Neuron (in vitro differentiated cells): ENCODE data around the gene TYW1.
"Not testable (repeated sequence)": the region's sequence is repeated elsewhere in the genome, so short reads cannot be mapped to it uniquely, and the experiment has no call there.

Experiments
- H2AFZ ChIP-seq: one replicate; pipeline ENCODE4 v1.6.1; 2013; ENCODE audit warnings: low read depth, mild to moderate bottlenecking, inconsistent platforms, low read length, moderate library complexity
- H3K27me3 ChIP-seq: one replicate; pipeline ENCODE4 v1.6.1; 2013; ENCODE audit warnings: low read length; ENCODE audit not compliant: insufficient read depth
- H3K36me3 ChIP-seq: one replicate; pipeline ENCODE4 v1.6.1; 2013; ENCODE audit warnings: low read length; ENCODE audit not compliant: insufficient read depth
- H3K4me1 ChIP-seq: one replicate; pipeline ENCODE4 v1.6.1; 2013; ENCODE audit warnings: low read length; ENCODE audit not compliant: insufficient read depth
- H3K4me3 ChIP-seq: 2 replicates; pipeline ENCODE4 v1.5.1; 2013; ENCODE audit warnings: mild to moderate bottlenecking, low read length, moderate library complexity
- H3K9me3 ChIP-seq: one replicate; pipeline ENCODE4 v1.6.1; 2013; ENCODE audit warnings: low read length

Gene TYW1

DNA sequence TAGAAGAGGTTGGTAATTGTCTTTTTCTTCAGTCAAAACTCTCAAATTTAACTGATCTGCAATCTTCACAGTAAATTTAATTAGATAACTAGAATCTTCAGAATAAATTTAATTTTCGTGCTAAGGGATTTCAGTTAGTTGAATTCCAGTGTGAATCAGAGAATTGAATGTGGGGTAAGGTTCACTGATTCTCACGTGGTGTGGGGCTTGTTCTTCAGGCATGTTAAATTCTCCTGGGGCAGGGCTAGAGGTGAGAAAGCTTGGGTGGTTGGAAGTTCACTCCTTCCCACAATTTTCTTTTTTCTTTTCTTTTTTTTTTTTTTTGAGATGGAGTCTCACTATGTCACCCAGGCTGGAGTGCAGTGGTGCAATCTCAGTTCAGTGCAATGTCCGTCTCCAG, 13.0 kb downstream of the TYW1 start:
- not testable (repeated sequence) for H3K4me3 ChIP-seq, H3K4me1 ChIP-seq, H2AFZ ChIP-seq, H3K27me3 ChIP-seq, H3K9me3 ChIP-seq
- peaks cover 31% of the 10 kb centered on the region for H3K36me3 ChIP-seq

DNA sequence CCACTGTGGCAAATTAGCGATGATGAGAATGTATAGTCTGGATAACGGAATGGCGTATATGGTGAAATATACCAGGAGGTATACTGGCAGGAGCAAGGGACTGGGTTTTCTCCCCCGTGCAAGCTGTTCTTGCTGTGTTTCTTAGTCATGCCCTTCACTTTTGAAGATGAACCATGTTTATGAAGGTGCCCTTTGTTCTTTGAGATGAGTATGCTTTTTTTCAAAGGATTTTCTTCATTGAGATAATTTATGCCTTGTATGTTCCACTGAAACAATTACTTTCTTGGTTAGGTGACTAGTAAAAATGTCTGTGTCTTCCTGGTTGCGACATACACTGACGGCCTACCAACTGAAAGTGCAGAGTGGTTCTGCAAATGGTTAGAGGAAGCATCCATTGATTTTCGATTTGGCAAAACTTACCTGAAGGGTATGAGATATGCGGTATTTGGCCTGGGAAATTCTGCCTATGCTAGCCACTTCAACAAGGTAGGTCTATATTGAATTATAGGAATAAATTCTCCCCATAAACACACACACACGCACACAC, 17.5 kb downstream of the TYW1 start:
- H2AFZ ChIP-seq, H3K4me3 ChIP-seq: not testable (repeated sequence)
- peaks cover 37% of the 10 kb centered on the region for H3K36me3 ChIP-seq

DNA sequence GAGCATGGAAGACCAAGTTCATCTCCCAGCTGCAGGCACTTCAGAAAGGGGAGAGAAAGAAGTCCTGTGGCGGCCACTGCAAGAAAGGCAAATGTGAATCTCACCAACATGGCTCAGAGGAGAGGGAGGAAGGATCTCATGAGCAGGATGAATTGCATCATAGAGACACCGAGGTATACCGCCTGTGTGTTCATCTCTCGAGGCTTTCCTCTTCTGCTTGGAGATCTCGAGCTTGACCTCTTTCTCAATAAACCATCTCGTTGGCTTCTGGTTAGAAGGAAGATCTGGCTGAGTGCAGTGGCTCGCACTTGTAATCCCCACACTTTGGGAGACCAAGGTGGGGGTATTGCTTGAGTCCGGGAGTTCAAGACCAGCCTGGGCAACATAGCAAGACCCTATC, 21.3 kb downstream of the TYW1 start:
- H3K4me3 ChIP-seq, H3K27me3 ChIP-seq, H2AFZ ChIP-seq, H3K4me1 ChIP-seq, H3K9me3 ChIP-seq: not testable (repeated sequence)
- peaks cover 49% of the 10 kb centered on the region for H3K36me3 ChIP-seq

More for the DNA sequence above, 17.5 kb downstream of the TYW1 start:
- not testable (repeated sequence) for H3K9me3 ChIP-seq, H3K4me1 ChIP-seq, H3K27me3 ChIP-seq

- no peak overlapping the region for H3K4me3 ChIP-seq
- no peaks in the 10 kb centered on the region for H3K4me1 ChIP-seq
- H3K9me3 ChIP-seq = no peaks in the 10 kb centered on the region
- no peak overlapping the region for H2AFZ ChIP-seq
- peaks cover 45% of the 10 kb centered on the region for H3K36me3 ChIP-seq
- H3K27me3 ChIP-seq = no peaks in the 10 kb centered on the region
Measured at GRCh38 chr7:67018940-67019339, 22.3 kb downstream of the TYW1 start.

GRCh38 chr7:67019562-67020390, 23.1 kb downstream of the TYW1 start:
- Histone ChIP-seq H2AFZ (no peak overlapping the region), H3K27me3 (no peaks in the 10 kb centered on the region), H3K9me3 (no peaks in the 10 kb centered on the region), H3K4me3 (no peak overlapping the region), H3K36me3 (peaks cover 42% of the 10 kb centered on the region), H3K4me1 (no peaks in the 10 kb centered on the region)

GRCh38 chr7:67021260-67021659, 24.6 kb downstream of the TYW1 start:
- Histone ChIP-seq H3K27me3 (no peaks in the 10 kb centered on the region), H3K36me3 (peaks cover 37% of the 10 kb centered on the region), H3K9me3 (no peaks in the 10 kb centered on the region), H3K4me1 (no peaks in the 10 kb centered on the region), H2AFZ (no peak overlapping the region), H3K4me3 (no peak overlapping the region)

DNA sequence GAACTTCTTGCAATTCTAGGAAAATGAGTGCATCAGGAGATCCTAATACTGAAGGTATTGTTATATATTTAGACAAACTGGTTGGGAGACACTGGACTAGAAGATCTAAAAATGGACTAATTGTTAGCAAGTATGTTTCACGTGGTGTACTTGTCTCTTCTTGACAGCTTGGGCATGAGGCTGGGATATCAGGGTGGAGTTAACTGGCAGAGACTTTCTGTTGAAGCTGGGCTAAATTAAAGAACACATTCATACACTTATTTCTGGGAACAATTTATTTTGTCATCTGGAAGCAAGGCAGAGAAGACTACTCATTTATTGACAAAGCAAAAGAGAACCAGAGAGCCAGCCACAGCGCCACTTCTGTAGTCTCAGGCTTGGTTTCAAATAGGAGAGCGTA, 25.9 kb downstream of the TYW1 start:
- H3K9me3 ChIP-seq = no peaks in the 10 kb centered on the region
- no peak overlapping the region for H3K4me3 ChIP-seq
- H3K36me3 ChIP-seq = peaks cover 37% of the 10 kb centered on the region
- H2AFZ ChIP-seq = no peak overlapping the region
- no peaks in the 10 kb centered on the region for H3K4me1 ChIP-seq
- no peaks in the 10 kb centered on the region for H3K27me3 ChIP-seq

GRCh38 chr7:67025459-67025858, 28.8 kb downstream of the TYW1 start:
- H3K4me1 ChIP-seq, H2AFZ ChIP-seq, H3K27me3 ChIP-seq, H3K9me3 ChIP-seq, H3K4me3 ChIP-seq: not testable (repeated sequence)
- H3K36me3 ChIP-seq = peaks cover 22% of the 10 kb centered on the region

DNA sequence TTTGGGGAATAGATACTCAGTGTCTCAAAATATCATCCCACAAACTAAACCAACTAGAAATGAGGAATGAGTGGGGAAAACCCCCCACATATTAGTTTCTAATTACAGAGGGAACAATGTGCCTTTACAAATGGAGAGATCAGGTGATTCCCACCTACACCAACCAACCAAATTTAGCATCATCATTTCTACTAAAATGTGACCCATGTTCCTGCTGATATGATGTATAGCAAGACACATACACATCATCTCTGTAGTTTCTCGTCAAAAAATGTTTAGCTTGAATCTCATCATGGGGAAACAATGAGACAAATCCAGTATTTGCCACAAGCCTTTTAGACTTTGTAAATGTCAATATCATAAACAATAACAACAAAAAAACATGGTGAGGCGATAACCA, 35.1 kb downstream of the TYW1 start:
- H3K4me1 ChIP-seq, H3K4me3 ChIP-seq, H3K9me3 ChIP-seq, H2AFZ ChIP-seq, H3K36me3 ChIP-seq, H3K27me3 ChIP-seq: not testable (repeated sequence)

DNA sequence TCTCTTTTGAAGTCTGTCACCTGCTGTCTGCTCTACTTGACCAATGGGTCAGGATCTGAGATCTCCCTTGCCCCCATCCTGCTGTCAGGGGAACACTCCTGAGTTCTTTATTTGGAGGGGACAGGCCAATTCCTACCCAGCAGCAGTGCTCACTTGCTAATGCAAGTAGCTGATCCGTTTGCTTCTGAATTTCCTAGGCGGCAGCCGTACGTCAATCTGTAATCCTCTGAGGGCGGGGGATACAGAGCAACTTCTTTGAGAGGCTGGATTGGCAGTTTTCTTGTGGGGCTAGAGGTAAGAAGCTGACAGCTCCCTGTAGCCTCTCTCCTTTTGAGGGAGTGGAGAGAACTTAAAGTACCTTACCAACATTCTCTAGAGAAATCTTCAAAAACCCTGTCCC, 36.6 kb downstream of the TYW1 start:
- Histone ChIP-seq H3K27me3 (no peaks in the 10 kb centered on the region), H3K4me1 (no peaks in the 10 kb centered on the region), H2AFZ (no peak overlapping the region), H3K4me3 (no peak overlapping the region), H3K9me3 (peaks cover 2% of the 10 kb centered on the region), H3K36me3 (peaks cover 8% of the 10 kb centered on the region)

DNA sequence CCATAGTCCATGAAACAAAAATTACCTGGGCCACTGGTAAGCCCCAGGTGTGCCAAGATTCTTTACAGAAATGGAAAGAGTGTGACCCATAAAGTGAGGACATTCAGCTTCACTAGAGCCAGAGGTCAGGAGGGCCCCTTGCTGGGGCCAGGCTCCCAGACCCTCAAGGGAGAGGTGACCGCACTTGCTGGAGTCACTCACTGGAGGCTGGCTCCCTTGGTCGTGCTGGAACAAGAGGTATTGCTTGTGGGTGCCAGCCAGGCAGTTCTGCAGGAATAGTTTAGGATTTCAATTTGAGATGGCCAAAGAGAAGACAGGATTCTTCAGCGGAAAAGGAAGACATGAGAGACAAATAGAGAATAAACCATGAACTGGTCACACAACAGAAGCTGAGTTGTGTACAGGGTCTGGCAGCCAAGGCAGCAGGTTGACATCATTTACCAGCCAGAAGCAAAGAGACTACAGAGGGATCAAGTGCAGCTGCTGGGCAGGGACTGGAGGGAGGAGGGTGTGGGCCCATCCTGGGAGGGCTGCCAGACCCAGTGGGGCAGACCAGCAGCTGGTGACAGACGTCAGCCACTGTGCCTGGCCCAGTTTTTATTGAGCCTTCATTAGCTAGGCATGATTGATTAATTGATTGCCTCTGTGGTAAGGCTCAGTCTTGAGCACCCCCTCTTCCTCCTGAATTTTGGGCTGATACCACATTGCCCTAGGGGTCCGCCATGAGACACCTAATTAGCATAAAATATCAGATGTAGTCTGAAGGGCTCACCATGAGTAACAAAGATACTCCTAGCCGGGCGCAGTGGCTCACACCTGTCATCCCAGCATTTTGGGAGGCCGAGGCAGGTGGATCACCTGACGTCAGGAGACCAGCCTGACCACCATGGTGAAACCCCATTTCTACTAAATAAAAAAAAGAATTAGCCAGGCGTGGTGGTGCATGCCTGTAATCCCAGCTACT, 40.1 kb downstream of the TYW1 start:
- H3K4me1 ChIP-seq, H3K36me3 ChIP-seq, H3K9me3 ChIP-seq, H2AFZ ChIP-seq, H3K27me3 ChIP-seq, H3K4me3 ChIP-seq: not testable (repeated sequence)

DNA sequence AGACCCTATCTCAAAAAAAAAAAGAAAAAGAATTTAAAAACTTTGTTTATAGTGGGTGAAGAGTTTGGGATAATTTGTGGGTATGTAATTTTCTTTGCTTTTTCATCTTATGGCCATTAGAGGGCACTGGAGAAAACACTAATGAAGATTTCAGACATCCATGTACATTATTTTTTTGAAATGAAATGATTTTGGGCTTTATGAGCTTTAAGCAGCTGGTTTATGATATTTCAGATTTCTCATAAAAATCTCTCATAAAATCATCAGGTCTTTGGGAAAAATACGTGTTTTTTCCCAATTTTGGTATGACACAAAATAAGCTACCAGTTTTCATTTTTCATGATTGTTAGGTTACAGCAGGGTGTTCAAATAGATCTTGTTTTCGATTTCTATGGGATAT, 44.2 kb downstream of the TYW1 start:
- H3K36me3 ChIP-seq, H3K9me3 ChIP-seq, H3K27me3 ChIP-seq, H3K4me3 ChIP-seq, H2AFZ ChIP-seq, H3K4me1 ChIP-seq: not testable (repeated sequence)

- H3K4me3 ChIP-seq, H2AFZ ChIP-seq, H3K36me3 ChIP-seq, H3K4me1 ChIP-seq, H3K27me3 ChIP-seq, H3K9me3 ChIP-seq: not testable (repeated sequence)
Measured at GRCh38 chr7:67042781-67043558, 46.3 kb downstream of the TYW1 start.
